ENCODE results near the gene MPP2. TPM values are rescaled to one million over a fixed set of nuclear protein-coding genes. Genes with fewer than 3 reads are reported as not detected.

MPP2 gene
- total RNA-seq, 2 donors from 2014 or later, result 1.1 to 2.8 TPM

GRCh38 chr17:43936434-43936833 lies 29.1 kb upstream of the MPP2 start:
- intact Hi-C loops (cut with DNase I), result no loop called here
- H3K9ac ChIP-seq (ENCODE audit: low read depth in 2 of 2, low read length in 2 of 2), result no peak overlapping the region
- no peak overlapping the region for H3K27ac ChIP-seq
- H3K27me3 ChIP-seq, result peaks cover 4% of the 10 kb centered on the region
- no peaks in the 10 kb centered on the region for H3K9me3 ChIP-seq
- no peaks in the 10 kb centered on the region for H3K36me3 ChIP-seq
- no peak overlapping the region for H3K4me3 ChIP-seq
- no peak for TF ChIP-seq CTCF (IDR thresholded peaks at IDR 0.05)
- DNase-seq, result no peak
- H3K4me1 ChIP-seq, result no peaks in the 10 kb centered on the region

DNA sequence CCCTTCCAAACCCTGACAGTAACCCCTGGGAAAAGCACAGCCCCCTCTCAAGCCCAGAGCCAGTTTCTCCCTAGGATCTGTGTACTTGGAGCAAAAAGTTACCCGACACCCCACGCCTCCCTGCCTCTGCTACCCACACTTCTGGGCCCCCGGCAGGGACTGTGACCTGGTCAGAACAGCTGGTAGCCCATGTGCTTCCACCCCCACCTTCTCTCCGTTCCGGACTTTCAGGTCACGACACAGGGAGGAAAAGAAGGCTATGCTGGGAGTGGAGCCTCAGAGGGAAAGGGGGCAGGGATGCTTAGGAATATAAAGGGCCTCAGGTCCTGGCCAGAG lies 28.6 kb upstream of the MPP2 start:
- intact Hi-C loops (cut with DNase I), result no loop called here
- H3K27ac ChIP-seq, result no peak overlapping the region

DNA sequence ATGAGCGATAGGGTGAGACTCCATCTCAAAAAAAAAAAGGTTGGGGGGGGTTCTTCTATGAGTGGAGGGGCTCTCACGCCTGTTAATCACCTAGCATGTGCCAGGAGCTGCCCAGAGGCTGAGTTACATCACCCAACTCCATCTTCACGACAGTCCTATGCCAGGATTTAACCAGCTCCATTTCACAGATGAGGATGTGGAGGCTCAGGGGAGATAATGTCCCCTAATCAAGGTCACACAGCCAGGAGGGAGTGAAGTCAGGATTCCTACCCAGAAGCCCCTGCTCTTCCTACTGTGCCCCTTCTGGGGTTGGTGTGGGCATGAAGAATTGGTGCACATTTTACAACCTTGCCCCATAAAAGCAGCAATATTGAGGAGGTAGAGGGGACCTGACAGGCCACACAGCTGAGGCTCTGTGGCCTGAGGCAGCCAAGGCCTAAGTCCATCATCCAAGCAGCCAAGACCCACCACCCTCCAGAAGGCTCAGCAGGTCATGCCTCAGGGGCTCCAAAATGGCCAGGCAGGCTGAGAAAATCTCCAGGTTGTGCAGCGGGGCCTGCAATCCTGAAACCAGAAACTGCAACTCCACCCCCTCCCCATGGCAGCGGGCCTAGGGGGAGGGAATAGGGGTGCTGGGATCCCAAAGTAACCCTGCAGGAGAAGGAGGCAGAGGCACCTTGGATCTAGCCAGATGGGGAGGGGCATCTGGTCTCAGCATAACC lies 28.0 kb upstream of the MPP2 start:
- TF ChIP-seq CTCF (IDR thresholded peaks at IDR 0.05), result no peak
- no peak for DNase-seq
- no peaks in the 10 kb centered on the region for H3K4me1 ChIP-seq
- intact Hi-C loops (cut with DNase I), result no loop called here
- no peak overlapping the region for H3K9ac ChIP-seq (ENCODE audit: low read depth in 2 of 2, low read length in 2 of 2)
- no peak overlapping the region for H3K4me3 ChIP-seq
- peaks cover 4% of the 10 kb centered on the region for H3K27me3 ChIP-seq
- no peak overlapping the region for H3K27ac ChIP-seq
- no peaks in the 10 kb centered on the region for H3K9me3 ChIP-seq
- H3K36me3 ChIP-seq, result no peaks in the 10 kb centered on the region

More for the DNA sequence above, 28.6 kb upstream of the MPP2 start:
- no peak for DNase-seq
- Histone ChIP-seq H3K36me3 (no peaks in the 10 kb centered on the region), H3K4me3 (no peak overlapping the region), H3K4me1 (no peaks in the 10 kb centered on the region), H3K9me3 (no peaks in the 10 kb centered on the region), H3K9ac (ENCODE audit: low read depth in 2 of 2, low read length in 2 of 2) (no peak overlapping the region), H3K27me3 (peaks cover 4% of the 10 kb centered on the region)
- TF ChIP-seq CTCF (IDR thresholded peaks at IDR 0.05), result no peak

- H3K36me3 ChIP-seq, result no peaks in the 10 kb centered on the region
These were observed 25.6 kb upstream of the MPP2 start for GRCh38 chr17:43932923-43933322.

GRCh38 chr17:43932357-43932756 lies 25.0 kb upstream of the MPP2 start:
- Histone ChIP-seq H3K27me3 (no peaks in the 10 kb centered on the region), H3K4me1 (no peaks in the 10 kb centered on the region), H3K4me3 (no peak overlapping the region), H3K9ac (ENCODE audit: low read depth in 2 of 2, low read length in 2 of 2) (no peak overlapping the region), H3K9me3 (no peaks in the 10 kb centered on the region), H3K36me3 (no peaks in the 10 kb centered on the region), H3K27ac (no peak overlapping the region)
- no peak for DNase-seq
- intact Hi-C loops (cut with DNase I), result no loop called here
- no peak for TF ChIP-seq CTCF (IDR thresholded peaks at IDR 0.05)

More at GRCh38 chr17:43932923-43933322, 25.6 kb upstream of the MPP2 start:
- Histone ChIP-seq H3K27me3 (no peaks in the 10 kb centered on the region), H3K4me3 (no peak overlapping the region), H3K9ac (ENCODE audit: low read depth in 2 of 2, low read length in 2 of 2) (no peak overlapping the region), H3K4me1 (no peaks in the 10 kb centered on the region), H3K9me3 (no peaks in the 10 kb centered on the region), H3K27ac (no peak overlapping the region)
- TF ChIP-seq CTCF (IDR thresholded peaks at IDR 0.05), result no peak
- no peak for DNase-seq
- intact Hi-C loops (cut with DNase I), result no loop called here

Data from colonic mucosa (tissue), 4 donors.